ENCODE results near the gene GNAI2. TPM values are rescaled to one million over a fixed set of nuclear protein-coding genes. Genes with fewer than 3 reads are reported as not detected.

The GNAI2 gene
- total and polyA plus RNA-seq, 8 donors, result 26.9 to 104 (median 51.9) TPM

DNA sequence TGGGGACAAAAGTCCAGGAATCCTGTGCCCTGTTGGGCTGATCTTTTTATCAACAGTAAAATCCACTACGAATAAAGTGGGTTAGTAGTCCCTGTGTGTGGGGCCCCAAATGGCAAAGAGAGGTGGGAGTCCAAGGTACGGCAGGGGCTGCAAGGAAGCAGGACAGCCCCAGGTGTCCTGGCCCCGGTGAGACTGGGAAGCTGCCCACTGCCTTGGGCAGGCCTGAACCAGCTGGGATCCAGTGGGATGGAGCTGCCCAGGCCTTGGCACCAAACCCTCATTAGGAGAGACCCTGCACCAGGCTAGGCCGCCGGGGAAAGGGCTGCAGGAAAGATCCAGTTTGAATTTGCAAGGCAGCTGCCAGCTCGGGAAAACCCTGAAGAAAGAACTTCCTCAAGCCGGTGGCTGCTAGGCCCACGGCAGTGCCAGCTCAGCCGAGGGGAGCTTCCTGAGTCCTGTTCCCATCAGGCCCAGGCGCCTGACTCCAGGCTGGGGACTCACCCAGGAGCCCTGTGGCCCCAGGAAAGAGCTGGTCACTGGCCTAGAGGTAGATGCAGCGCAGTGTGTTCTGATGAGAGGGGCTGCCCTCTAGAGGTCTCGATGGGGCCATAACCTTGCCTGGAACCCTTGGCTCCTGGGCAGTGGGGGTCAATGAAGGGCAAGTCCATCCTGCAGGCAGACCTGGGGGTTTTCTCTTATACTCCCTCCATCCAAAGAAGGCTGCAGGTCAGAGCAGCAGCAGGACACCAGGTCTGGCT is 14.4 kb upstream of the GNAI2 start:
- ATAC-seq (peak; percentile 6 to 69 (median 43)), DNase-seq (peak in 1 of 6 donors; percentile 67), FAIRE-seq (no peak)
- 39 to 40% methylated on average over 12 of the region's 12 CpGs for WGBS, 2 donors
- Histone ChIP-seq H3K27me3 (no peaks in the 10 kb centered on the region), H3K36me3 (peaks cover 0 to 18% (median 0%) of the 10 kb centered on the region in 3 donors), H3K4me1 (peaks cover 0 to 3% (median 0%) of the 10 kb centered on the region in 3 donors), H3K9me3 (no peaks in the 10 kb centered on the region), H3K27ac (peak overlapping the region in 2 of 4 donors; percentile 19 to 28), H3K4me3 (no peak overlapping the region)
- TF ChIP-seq, protein P1, sequence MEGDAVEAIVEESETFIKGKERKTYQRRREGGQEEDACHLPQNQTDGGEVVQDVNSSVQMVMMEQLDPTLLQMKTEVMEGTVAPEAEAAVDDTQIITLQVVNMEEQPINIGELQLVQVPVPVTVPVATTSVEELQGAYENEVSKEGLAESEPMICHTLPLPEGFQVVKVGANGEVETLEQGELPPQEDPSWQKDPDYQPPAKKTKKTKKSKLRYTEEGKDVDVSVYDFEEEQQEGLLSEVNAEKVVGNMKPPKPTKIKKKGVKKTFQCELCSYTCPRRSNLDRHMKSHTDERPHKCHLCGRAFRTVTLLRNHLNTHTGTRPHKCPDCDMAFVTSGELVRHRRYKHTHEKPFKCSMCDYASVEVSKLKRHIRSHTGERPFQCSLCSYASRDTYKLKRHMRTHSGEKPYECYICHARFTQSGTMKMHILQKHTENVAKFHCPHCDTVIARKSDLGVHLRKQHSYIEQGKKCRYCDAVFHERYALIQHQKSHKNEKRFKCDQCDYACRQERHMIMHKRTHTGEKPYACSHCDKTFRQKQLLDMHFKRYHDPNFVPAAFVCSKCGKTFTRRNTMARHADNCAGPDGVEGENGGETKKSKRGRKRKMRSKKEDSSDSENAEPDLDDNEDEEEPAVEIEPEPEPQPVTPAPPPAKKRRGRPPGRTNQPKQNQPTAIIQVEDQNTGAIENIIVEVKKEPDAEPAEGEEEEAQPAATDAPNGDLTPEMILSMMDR (IDR thresholded peaks at IDR 0.05), result peak in 1 of 4 donors; percentile 8
- intact Hi-C loops (cut with DNase I), result no loop called here

DNA sequence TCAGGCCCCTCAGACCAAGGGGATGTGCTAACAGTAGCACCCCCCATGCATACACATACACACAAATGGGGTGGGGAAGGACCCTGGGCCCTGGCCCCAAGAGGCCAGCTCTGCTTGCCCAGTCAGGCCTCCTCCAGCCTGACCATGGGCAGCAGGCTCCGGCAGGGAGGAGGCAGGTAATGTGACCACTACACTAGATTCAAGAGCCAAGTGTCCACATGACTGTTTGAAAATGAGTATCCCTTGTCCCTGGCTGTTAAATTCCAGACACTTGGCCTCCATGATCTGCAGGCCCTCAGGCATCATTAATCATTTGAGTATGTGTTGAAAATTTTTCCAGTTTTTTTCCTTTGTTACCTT is 13.9 kb upstream of the GNAI2 start:
- ATAC-seq (no peak), FAIRE-seq (no peak)
- intact Hi-C loops (cut with DNase I), result no loop called here

DNA sequence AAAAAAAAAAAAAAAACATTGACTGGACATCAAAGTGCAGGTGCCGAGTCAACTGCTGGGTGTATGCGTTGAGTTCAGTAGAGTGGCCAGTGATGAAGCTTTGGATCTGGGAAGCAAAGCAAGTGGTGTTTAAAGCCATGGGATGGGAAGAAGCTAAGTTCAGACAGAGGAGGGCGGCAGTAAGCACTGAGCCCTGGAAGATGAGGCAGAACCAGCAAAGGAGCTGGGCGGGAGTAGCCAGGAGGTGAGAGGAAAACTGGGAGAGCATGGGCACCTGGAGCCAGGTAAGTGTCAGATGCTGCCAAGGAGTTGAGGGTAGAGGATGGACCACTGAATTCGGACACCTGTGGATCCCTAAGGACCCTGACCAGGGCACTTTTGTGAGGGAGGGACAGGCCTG is 11.4 kb upstream of the GNAI2 start:
- intact Hi-C loops (cut with DNase I), result loop anchor here in 2 of 3 donors (2.0 to 5.0 kb wide), 2 partner anchors 30 to 48 kb away; no protein-coding TSS in a partner anchor
- WGBS, 2 donors, result 56 to 74% methylated on average over 5 of the region's 5 CpGs
- Histone ChIP-seq H3K9me3 (no peaks in the 10 kb centered on the region), H3K4me1 (peaks cover 0 to 7% (median 7%) of the 10 kb centered on the region in 3 donors), H3K4me3 (no peak overlapping the region), H3K27me3 (no peaks in the 10 kb centered on the region), H3K27ac (no peak overlapping the region), H3K36me3 (no peaks in the 10 kb centered on the region)
- TF ChIP-seq, protein P1 (IDR thresholded peaks at IDR 0.05), result no peak
- ATAC-seq (no peak), FAIRE-seq (no peak), DNase-seq (no peak)

More for the DNA sequence above, 13.9 kb upstream of the GNAI2 start:
- Histone ChIP-seq H3K9me3 (no peaks in the 10 kb centered on the region), H3K4me1 (peaks cover 0 to 7% (median 0%) of the 10 kb centered on the region in 3 donors), H3K4me3 (no peak overlapping the region), H3K36me3 (peaks cover 0 to 16% (median 0%) of the 10 kb centered on the region in 3 donors), H3K27ac (peak overlapping the region in 2 of 4 donors; percentile 19 to 28), H3K27me3 (no peaks in the 10 kb centered on the region)
- TF ChIP-seq, protein P1 (IDR thresholded peaks at IDR 0.05), result peak in 1 of 4 donors; percentile 1
- WGBS, 2 donors, result 34 to 44% methylated on average over 1 of the region's 1 CpG
- peak in 1 of 6 donors; percentile 43 for DNase-seq

DNA sequence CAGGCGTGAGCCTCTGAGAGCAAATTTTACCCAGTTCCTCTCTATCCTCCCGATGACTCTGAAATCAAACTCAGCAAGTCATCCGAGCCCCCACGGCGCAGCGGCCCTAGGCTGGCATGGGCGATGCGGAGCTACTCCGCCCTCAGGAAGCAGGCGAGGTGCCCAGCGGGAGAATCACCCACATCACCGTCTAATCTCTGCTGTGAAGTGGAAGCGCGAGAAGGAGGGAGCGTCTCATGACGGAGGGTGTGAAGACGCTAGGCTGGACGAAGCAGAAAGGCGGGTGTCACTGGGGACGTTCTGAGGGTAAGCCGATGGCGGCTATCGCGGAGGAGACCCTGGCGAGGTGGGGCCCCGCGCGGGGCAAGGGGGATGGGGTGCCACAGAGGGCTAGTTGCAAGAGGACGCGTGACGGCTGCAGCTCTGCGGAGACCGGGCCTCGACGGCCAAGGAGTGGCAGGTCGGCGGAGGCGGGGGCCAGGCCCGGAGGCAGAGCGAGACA is 9.1 kb upstream of the GNAI2 start:
- H3K4me1 ChIP-seq, result peaks cover 0 to 7% (median 4%) of the 10 kb centered on the region in 3 donors
- DNase-seq (no peak), ATAC-seq (peak; percentile 6 to 24 (median 8)), FAIRE-seq (no peak)
- WGBS, 2 donors, result 1 to 2% methylated on average over 40 of the region's 40 CpGs
- peak overlapping the region; percentile 5 to 65 (median 52) for H3K4me3 ChIP-seq
- TF ChIP-seq, protein P1 (IDR thresholded peaks at IDR 0.05), result no peak
- H3K36me3 ChIP-seq, result no peaks in the 10 kb centered on the region
- H3K27ac ChIP-seq, result peak overlapping the region in 3 of 4 donors; percentile 13 to 32 (median 22)
- intact Hi-C loops (cut with DNase I), result loop anchor here in 2 of 3 donors (2.0 to 5.0 kb wide), 2 partner anchors 32 to 45 kb away; no protein-coding TSS in a partner anchor
- no peaks in the 10 kb centered on the region for H3K27me3 ChIP-seq
- no peaks in the 10 kb centered on the region for H3K9me3 ChIP-seq

Measured in pancreas (tissue), 10 donors.